ENCODE results near the gene VWA5B2. TPM values are rescaled to one million over a fixed set of nuclear protein-coding genes. Genes with fewer than 3 reads are reported as not detected.

Gene VWA5B2
- total and polyA plus RNA-seq, 2 of the 13 experiments (the other 11 are each of a cell fraction or from before 2014, with no cell fraction given), result 0.03 to 0.04 TPM

GRCh38 chr3:184241447-184242296 is 12.3 kb downstream of the VWA5B2 start (continued):
- TF ChIP-seq ZFX (CRISPR knock-in tag; IDR thresholded peaks at IDR 0.05; ENCODE audit: low read depth) (peak; percentile 93), SALL2 (CRISPR knock-in tag; IDR thresholded peaks at IDR 0.05) (peak; percentile 99), ZNF629 (CRISPR knock-in tag; conservative IDR thresholded peaks at IDR 0.05) (0 out of 2 replicates have a peak, but pooled peaks have one; percentile 61), ZNF251 (CRISPR knock-in tag; IDR thresholded peaks at IDR 0.05) (0 out of 2 replicates have a peak, but pooled peaks have one; percentile 64), ZSCAN22 (CRISPR knock-in tag; IDR thresholded peaks at IDR 0.05) (0 out of 2 replicates have a peak, but pooled peaks have one; percentile 41), GABPB1 (CRISPR knock-in tag; IDR thresholded peaks at IDR 0.05) (peak; percentile 88), ZNF138 (CRISPR knock-in tag; IDR thresholded peaks at IDR 0.05; ENCODE audit: low read depth) (peak; percentile 86), ZNF337 (CRISPR knock-in tag; IDR thresholded peaks at IDR 0.05; ENCODE audit: borderline replicate concordance, low read depth) (no peak), CREB3 (CRISPR knock-in tag; IDR thresholded peaks at IDR 0.05) (0 out of 2 replicates have a peak, but pooled peaks have one; percentile 73), ZNF607 (CRISPR knock-in tag; IDR thresholded peaks at IDR 0.05; ENCODE audit: borderline replicate concordance) (peak; percentile 86; the same call in 1 of the 2 replicates), ZSCAN12 (CRISPR knock-in tag; IDR thresholded peaks at IDR 0.05) (no peak), ZNF232 (CRISPR knock-in tag; IDR thresholded peaks at IDR 0.05; ENCODE audit: borderline replicate concordance) (peak; percentile 77; the same call in 1 of the 2 replicates), KLF12 (CRISPR knock-in tag; IDR thresholded peaks at IDR 0.05; ENCODE audit: borderline replicate concordance) (peak; percentile 93), ZSCAN21 (CRISPR knock-in tag; IDR thresholded peaks at IDR 0.05; ENCODE audit: borderline replicate concordance) (peak; percentile 92), POGZ (CRISPR knock-in tag; IDR thresholded peaks at IDR 0.05) (peak; percentile 74), TRIM24 (CRISPR knock-in tag; IDR thresholded peaks at IDR 0.05) (no peak; the same call in 1 of the 2 replicates), NR2F6 (IDR thresholded peaks at IDR 0.05) (peak; percentile 98), NR2F6 (CRISPR knock-in tag; IDR thresholded peaks at IDR 0.05) (peak; percentile 100), ZNF362 (CRISPR knock-in tag; IDR thresholded peaks at IDR 0.05; ENCODE audit: borderline replicate concordance) (peak; percentile 80), PHF20 (CRISPR knock-in tag; IDR thresholded peaks at IDR 0.05) (peak; percentile 60; the same call in 1 of the 2 replicates), PCBP2 (optimal IDR thresholded peaks at IDR 0.05; ENCODE audit: low read depth, low read length, poor library complexity, severe bottlenecking) (no peak), ZNF775 (CRISPR knock-in tag; IDR thresholded peaks at IDR 0.05; ENCODE audit: borderline replicate concordance) (0 out of 2 replicates have a peak, but pooled peaks have one; percentile 73), NFYC (CRISPR knock-in tag; IDR thresholded peaks at IDR 0.05) (no peak), SAFB2 (CRISPR knock-in tag; IDR thresholded peaks at IDR 0.05; ENCODE audit: borderline replicate concordance, low read depth) (peak; percentile 94), ZNF879 (CRISPR knock-in tag; IDR thresholded peaks at IDR 0.05) (no peak), ZNF580 (CRISPR knock-in tag; IDR thresholded peaks at IDR 0.05; ENCODE audit: borderline replicate concordance, low read depth) (peak; percentile 89; the same call in 1 of the 2 replicates), ZC3H13 (CRISPR knock-in tag; IDR thresholded peaks at IDR 0.05) (peak; percentile 80; the same call in 1 of the 2 replicates), THAP7 (CRISPR knock-in tag; IDR thresholded peaks at IDR 0.05) (no peak)

All from HepG2 (cell line).